Measurements from ENCODE around the gene KLHDC4.
"Not testable (repeated sequence)": the region's sequence is repeated elsewhere in the genome, so short reads cannot be mapped to it uniquely, and the experiment has no call there.

KLHDC4 gene

DNA sequence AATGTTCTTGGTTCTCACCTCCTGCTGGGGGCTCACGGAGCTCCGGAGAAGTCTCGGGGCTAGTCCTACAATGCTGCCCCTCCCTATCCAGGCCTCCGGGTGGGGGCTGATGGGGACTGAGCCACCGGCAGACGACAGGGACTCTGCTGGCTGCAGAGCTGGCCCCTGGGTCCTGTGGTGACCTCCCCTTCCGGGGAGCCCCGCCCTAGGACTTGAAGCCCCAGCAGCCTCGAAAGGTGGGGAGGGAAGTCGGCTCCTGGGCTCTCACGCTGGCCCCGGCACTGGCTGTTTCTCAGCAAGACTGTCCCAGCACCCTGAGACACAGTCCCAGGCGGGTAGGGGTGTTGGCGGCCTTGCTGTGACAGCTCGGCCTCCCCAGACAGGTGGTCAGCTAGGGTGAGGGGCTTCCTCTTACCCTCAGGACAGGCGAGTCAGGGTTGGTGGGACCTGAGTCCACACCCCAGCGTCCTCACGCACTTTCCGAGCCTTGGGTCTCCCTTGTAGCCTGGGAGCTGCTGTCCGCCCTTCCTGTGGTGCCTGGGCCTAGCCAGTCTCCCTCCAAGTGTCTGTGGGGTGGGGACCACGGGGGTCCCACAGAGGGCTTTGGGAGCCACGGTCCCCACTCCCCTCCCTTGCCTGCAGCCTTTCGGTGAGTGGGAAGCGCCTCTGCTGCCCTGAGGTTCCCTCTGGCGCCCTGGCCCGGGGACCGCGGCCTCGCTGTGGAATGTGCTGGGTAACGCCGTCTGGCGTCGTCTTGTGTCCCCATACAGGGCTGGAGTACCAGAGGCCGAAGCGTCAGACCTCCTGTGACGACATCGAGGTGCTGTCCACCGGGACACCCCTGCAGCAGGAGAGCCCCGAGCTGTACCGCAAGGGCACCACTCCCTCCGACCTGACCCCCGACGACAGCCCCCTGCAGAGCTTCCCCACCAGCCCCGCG is 76.6 kb downstream of the KLHDC4 start:
- H3K9ac ChIP-seq (ENCODE audit: low read length), result no peak overlapping the region
- H3K4me1 ChIP-seq (ENCODE audit: control insufficient read depth, insufficient read depth, low read length), result no peaks in the 10 kb centered on the region
- no peaks in the 10 kb centered on the region for H3K9me3 ChIP-seq (ENCODE audit: control insufficient read depth, low read length)
- no peaks in the 10 kb centered on the region for H3K27me3 ChIP-seq (ENCODE audit: control insufficient read depth, insufficient read depth, low read length)
- no peak overlapping the region for H3K4me3 ChIP-seq (ENCODE audit: low read length)
- no peaks in the 10 kb centered on the region for H3K36me3 ChIP-seq (ENCODE audit: control insufficient read depth, insufficient read depth, low read length)

DNA sequence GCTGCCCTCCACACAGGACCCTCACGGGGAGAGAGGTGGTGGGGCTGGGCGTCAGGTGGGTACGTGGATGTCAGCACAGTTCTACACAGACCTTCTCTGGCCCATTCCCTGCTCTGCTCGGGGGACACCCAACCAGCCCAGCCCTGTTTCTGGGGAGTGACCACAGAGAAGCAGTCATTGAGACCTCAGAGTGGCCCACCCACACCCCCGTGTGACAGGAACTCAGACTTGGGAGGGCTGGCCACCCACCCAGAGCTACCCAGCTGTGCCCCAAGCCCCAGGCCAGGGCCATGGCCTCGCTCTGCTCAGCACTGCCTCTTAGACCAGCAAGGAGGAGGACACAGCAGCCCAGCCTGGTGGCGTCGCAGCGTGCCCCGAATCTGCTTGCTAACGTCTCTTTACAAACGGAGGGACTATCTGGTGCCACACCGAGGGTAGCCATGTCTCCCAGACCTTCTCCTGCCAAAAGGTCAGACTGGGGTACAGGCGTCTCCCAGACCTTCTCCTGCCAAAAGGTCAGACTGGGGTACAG is 77.7 kb downstream of the KLHDC4 start:
- H3K9me3 ChIP-seq (ENCODE audit: control insufficient read depth, low read length), result no peaks in the 10 kb centered on the region
- H3K27me3 ChIP-seq (ENCODE audit: control insufficient read depth, insufficient read depth, low read length), result no peaks in the 10 kb centered on the region
- no peak overlapping the region for H3K4me3 ChIP-seq (ENCODE audit: low read length)
- H3K36me3 ChIP-seq (ENCODE audit: control insufficient read depth, insufficient read depth, low read length), result no peaks in the 10 kb centered on the region
- no peak overlapping the region for H3K9ac ChIP-seq (ENCODE audit: low read length)
- H3K4me1 ChIP-seq (ENCODE audit: control insufficient read depth, insufficient read depth, low read length), result no peaks in the 10 kb centered on the region

DNA sequence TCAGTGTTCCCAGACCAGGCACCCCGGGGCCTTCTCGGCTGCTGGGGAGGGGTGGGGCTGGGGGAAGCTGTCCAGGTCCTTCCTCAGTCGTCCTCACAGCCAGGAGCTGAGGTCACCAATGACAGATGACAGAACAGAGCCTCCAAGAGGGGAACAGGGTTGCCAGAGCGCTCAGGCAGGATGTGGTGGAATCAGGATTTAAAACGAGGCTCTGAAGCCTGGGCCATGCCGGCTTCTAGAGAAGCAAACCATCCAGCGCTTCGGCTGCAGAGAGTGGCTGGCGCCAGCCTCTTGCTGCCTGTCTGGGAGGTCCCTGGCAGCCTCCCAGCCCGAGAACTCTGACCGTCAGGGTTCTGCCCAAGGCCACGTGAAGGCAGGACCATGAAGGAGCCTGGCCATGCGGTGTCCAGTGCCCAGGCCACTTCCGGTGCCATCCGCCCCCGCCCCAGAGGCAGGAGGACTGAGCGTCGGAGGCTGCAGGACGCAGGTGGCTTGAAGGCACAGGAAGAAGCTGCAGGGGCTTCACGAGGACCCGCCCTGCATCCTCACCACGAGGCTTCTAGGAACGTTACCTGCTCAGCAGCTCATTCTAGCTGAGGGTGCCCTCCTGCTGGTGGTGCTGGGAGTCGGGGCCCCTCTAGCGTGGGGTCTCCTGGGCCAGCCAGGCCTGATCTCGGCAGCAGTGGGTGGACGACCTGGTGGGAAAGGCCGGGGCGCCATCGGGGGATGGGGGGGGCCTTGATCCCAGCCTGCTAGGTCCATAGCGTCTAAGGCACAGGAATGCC is 78.5 kb downstream of the KLHDC4 start:
- Histone ChIP-seq H3K4me3 (ENCODE audit: low read length) (no peak overlapping the region), H3K9ac (ENCODE audit: low read length) (no peak overlapping the region), H3K36me3 (ENCODE audit: control insufficient read depth, insufficient read depth, low read length) (no peaks in the 10 kb centered on the region), H3K27me3 (ENCODE audit: control insufficient read depth, insufficient read depth, low read length) (peaks cover 4% of the 10 kb centered on the region), H3K4me1 (ENCODE audit: control insufficient read depth, insufficient read depth, low read length) (no peaks in the 10 kb centered on the region), H3K9me3 (ENCODE audit: control insufficient read depth, low read length) (no peaks in the 10 kb centered on the region)

DNA sequence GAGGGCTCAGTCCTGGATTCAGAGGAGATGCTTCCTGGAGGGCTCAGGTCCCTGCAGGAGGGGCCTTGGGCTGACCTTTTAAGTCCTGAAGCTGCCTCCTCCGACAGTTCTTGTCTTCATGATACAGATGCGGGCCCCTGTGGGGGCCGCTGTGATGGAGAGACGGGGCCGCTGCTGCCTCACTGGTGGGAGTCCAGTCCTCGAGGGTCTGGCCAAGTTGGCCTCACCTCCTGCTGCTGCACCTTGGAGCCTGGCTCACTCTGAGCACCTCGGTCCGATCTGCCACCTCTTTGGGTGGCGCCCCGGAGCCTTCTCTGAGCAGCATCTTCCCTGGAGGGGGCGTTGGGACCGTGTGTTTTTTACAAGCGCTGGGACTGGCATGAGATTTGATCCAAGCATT is 79.1 kb downstream of the KLHDC4 start:
- H3K9me3 ChIP-seq (ENCODE audit: control insufficient read depth, low read length), result no peaks in the 10 kb centered on the region
- H3K4me3 ChIP-seq (ENCODE audit: low read length), result no peak overlapping the region
- no peaks in the 10 kb centered on the region for H3K4me1 ChIP-seq (ENCODE audit: control insufficient read depth, insufficient read depth, low read length)
- H3K36me3 ChIP-seq (ENCODE audit: control insufficient read depth, insufficient read depth, low read length), result no peaks in the 10 kb centered on the region
- H3K9ac ChIP-seq (ENCODE audit: low read length), result no peak overlapping the region
- peaks cover 4% of the 10 kb centered on the region for H3K27me3 ChIP-seq (ENCODE audit: control insufficient read depth, insufficient read depth, low read length)

DNA sequence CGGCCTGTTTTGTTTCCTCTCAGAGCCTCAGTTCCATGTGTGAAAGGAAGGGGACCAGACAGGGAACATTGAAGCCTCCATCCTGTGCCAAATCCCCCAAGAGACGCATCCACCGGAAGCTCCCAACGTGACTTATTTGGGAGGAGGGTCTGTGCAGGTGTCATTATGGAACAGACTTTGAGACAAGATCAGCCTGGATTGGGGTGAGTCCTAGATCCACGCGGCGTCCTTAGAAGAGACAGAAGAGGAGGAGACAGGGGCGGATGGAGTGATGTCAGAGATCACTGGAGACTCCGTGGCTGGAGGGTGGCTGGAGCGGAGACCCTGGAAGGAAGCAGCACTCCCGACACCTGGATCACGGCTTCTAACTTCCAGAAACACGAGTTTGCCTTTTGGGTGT is 80.0 kb downstream of the KLHDC4 start:
- no peaks in the 10 kb centered on the region for H3K36me3 ChIP-seq (ENCODE audit: control insufficient read depth, insufficient read depth, low read length)
- no peaks in the 10 kb centered on the region for H3K9me3 ChIP-seq (ENCODE audit: control insufficient read depth, low read length)
- H3K9ac ChIP-seq (ENCODE audit: low read length), result no peak overlapping the region
- peaks cover 4% of the 10 kb centered on the region for H3K27me3 ChIP-seq (ENCODE audit: control insufficient read depth, insufficient read depth, low read length)
- H3K4me3 ChIP-seq (ENCODE audit: low read length), result no peak overlapping the region
- no peaks in the 10 kb centered on the region for H3K4me1 ChIP-seq (ENCODE audit: control insufficient read depth, insufficient read depth, low read length)

DNA sequence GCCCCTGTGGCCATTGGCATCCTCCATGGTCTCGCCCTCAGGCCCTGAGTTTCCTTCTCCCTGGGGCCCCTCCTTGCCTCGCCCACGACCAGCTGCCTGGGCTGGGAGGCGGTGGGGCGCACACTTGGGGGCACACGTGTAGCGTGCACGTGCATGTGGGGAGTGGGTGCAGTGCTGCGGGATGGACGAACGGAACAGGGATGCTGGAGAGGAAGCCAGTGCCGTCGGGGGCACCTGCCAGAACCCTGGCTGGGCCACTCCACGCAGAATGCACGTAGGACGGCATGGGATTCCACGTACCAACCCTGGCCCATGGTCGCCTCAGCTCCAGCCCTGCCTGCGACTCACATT is 80.4 kb downstream of the KLHDC4 start:
- H3K4me3 ChIP-seq (ENCODE audit: low read length), result no peak overlapping the region
- no peak overlapping the region for H3K9ac ChIP-seq (ENCODE audit: low read length)
- H3K36me3 ChIP-seq (ENCODE audit: control insufficient read depth, insufficient read depth, low read length), result no peaks in the 10 kb centered on the region
- no peaks in the 10 kb centered on the region for H3K4me1 ChIP-seq (ENCODE audit: control insufficient read depth, insufficient read depth, low read length)
- no peaks in the 10 kb centered on the region for H3K9me3 ChIP-seq (ENCODE audit: control insufficient read depth, low read length)
- H3K27me3 ChIP-seq (ENCODE audit: control insufficient read depth, insufficient read depth, low read length), result peaks cover 4% of the 10 kb centered on the region

DNA sequence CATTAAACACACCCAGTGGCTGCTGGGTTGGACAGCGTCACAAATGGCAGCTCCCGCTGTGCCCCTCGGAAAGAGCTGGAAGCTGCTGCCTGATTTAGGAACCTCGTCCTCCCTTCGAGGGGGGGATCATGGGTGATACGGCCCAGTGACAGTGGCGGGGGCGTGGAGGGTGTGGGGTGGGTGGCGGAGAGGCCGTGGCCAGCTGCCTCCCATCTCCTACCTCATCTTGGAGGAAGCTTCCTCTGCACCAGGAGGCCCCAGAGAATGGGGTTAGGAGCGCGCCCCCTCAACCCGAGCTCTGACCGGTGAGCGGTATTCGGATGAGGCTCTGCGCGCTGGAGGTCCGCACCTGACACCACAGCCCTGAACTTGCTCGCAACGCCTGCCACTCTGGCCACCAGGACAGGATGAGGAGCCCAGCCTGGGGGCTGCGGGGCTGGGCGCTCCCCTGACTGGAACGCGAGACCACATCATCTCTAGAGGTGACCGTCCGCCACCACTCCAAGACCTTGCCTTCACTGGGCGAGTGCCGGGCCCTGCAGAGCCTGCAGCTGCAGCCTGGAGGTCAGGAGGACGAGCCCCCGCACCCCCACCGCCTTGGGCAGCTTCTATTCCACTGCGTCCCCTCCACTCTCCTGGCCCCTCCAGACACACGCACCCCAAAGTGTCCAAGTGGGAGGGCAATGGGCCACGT is 80.9 kb downstream of the KLHDC4 start:
- H3K9me3 ChIP-seq (ENCODE audit: control insufficient read depth, low read length), result no peaks in the 10 kb centered on the region
- no peaks in the 10 kb centered on the region for H3K4me1 ChIP-seq (ENCODE audit: control insufficient read depth, insufficient read depth, low read length)
- peaks cover 4% of the 10 kb centered on the region for H3K27me3 ChIP-seq (ENCODE audit: control insufficient read depth, insufficient read depth, low read length)
- H3K4me3 ChIP-seq (ENCODE audit: low read length), result no peak overlapping the region
- no peak overlapping the region for H3K9ac ChIP-seq (ENCODE audit: low read length)
- no peaks in the 10 kb centered on the region for H3K36me3 ChIP-seq (ENCODE audit: control insufficient read depth, insufficient read depth, low read length)

DNA sequence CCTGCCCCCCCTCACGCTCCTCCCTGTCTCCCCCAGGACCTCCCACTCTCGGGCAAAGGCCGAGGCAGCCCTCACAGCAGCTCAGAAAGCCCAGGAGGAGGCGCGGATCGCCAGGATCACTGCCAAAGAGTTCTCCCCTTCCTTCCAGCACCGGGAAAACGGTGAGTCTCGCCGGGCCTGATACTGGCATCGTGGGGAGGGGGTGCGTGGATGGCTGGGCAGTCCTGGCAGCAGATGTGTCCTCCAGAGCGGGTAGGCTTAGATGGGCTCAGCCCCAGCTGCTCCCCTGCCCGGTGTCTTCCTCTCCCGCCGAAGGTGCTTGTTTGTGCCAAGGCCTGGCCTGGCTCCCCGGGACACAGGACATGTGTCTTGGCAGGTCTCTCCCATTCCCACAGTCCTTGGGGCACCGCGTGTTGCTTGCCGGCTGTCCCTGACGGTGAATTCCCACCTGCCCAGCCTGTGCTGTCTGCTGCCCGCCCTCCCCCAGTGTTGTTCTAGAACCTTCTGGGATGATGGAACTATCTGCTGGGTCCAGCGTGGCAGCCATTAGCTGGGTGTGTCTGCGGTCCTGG is 81.6 kb downstream of the KLHDC4 start:
- Histone ChIP-seq H3K4me1 (ENCODE audit: control insufficient read depth, insufficient read depth, low read length) (no peaks in the 10 kb centered on the region), H3K27me3 (ENCODE audit: control insufficient read depth, insufficient read depth, low read length) (peaks cover 4% of the 10 kb centered on the region), H3K36me3 (ENCODE audit: control insufficient read depth, insufficient read depth, low read length) (no peaks in the 10 kb centered on the region), H3K9ac (ENCODE audit: low read length) (no peak overlapping the region), H3K4me3 (ENCODE audit: low read length) (no peak overlapping the region), H3K9me3 (ENCODE audit: control insufficient read depth, low read length) (no peaks in the 10 kb centered on the region)

DNA sequence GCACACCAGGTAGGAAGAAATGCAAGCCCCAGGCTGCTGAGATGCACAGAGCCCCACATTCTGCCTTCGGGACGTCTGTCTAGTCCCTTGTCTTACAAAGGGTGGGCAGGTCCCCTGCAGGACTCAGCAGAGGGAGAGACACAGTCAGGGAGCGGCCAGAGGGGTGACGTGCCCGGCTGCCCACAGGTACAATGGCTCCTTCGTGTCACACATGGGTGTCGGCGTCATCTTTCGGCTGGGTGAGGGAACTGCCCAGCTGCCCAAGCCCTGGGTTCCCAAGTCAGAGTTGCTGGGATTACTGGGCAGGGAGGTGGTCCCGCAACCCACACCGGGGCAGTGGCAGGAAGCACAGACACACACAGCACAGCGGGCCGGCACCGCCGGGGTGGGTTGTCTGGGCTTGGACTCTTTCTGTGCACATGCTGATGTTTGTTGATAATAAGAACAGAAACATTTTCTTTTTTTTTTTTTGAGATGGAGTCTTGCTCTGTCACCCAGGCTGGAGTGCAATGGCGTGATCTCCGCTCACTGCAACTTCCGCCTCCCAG is 82.9 kb downstream of the KLHDC4 start:
- Histone ChIP-seq H3K4me3 (ENCODE audit: low read length) (no peak overlapping the region), H3K27me3 (ENCODE audit: control insufficient read depth, insufficient read depth, low read length) (peaks cover 4% of the 10 kb centered on the region), H3K9ac (ENCODE audit: low read length) (no peak overlapping the region), H3K36me3 (ENCODE audit: control insufficient read depth, insufficient read depth, low read length) (no peaks in the 10 kb centered on the region), H3K4me1 (ENCODE audit: control insufficient read depth, insufficient read depth, low read length) (no peaks in the 10 kb centered on the region), H3K9me3 (ENCODE audit: control insufficient read depth, low read length) (no peaks in the 10 kb centered on the region)

DNA sequence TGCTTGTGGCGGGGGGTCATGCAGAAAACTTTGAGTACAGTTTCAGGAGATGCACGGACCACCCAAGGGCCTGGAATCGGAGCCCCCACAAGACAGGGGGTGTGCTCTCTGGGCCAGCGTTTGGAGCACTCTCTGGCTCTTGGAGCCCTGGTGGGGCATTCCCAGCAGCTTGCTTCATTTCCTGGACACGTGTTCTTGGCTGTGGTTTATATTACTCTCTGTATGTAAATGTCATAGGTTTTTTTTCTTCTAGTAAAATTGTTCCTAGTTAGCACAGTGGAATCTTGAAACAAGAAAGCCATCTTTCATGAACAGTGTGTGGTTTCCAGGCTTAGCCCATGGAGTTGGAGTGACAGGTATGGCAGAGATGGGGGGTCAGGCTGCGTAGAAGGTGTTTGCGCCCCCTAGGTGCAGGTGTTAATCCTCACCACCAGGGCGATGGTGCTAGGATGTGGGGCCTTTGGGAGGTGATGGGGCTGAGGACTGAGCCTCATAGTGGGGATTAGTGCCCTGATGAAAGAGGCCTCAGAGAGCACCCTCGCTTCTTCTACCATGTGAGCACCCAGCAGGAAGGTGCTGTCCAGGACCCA is 83.7 kb downstream of the KLHDC4 start:
- peaks cover 4% of the 10 kb centered on the region for H3K27me3 ChIP-seq (ENCODE audit: control insufficient read depth, insufficient read depth, low read length)
- no peaks in the 10 kb centered on the region for H3K36me3 ChIP-seq (ENCODE audit: control insufficient read depth, insufficient read depth, low read length)
- no peak overlapping the region for H3K4me3 ChIP-seq (ENCODE audit: low read length)
- no peaks in the 10 kb centered on the region for H3K9me3 ChIP-seq (ENCODE audit: control insufficient read depth, low read length)
- H3K9ac ChIP-seq (ENCODE audit: low read length), result no peak overlapping the region
- no peaks in the 10 kb centered on the region for H3K4me1 ChIP-seq (ENCODE audit: control insufficient read depth, insufficient read depth, low read length)

DNA sequence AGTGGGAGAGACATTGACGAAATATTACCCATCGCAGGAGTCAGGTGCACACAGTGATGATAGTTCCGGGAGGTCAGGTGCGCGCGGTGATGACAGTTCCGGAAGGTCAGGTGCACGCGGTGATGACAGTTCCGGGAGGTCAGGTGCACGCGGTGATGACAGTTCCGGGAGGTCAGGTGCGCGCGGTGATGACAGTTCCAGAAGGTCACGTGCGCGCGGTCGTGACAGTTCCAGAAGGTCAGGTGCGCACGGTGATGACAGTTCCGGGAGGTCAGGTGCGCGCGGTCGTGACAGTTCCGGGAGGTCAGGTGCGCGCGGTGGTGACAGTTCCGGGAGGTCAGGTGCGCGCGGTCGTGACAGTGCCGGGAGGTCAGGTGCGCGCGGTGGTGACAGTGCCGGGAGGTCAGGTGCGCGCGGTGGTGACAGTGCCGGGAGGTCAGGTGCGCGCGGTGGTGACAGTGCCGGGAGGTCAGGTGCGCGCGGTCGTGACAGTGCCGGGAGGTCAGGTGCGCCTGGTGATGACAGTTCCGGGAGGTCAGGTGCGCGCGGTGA is 84.7 kb downstream of the KLHDC4 start:
- H3K4me3 ChIP-seq (ENCODE audit: low read length); H3K27me3 ChIP-seq (ENCODE audit: control insufficient read depth, insufficient read depth, low read length); H3K9me3 ChIP-seq (ENCODE audit: control insufficient read depth, low read length); H3K4me1 ChIP-seq (ENCODE audit: control insufficient read depth, insufficient read depth, low read length); H3K36me3 ChIP-seq (ENCODE audit: control insufficient read depth, insufficient read depth, low read length); H3K9ac ChIP-seq (ENCODE audit: low read length): not testable (repeated sequence)
